ENCODE measurements around the gene GARIN5A. TPM values are rescaled to one million over a fixed set of nuclear protein-coding genes. Genes with fewer than 3 reads are reported as not detected.

The GARIN5A gene
- total RNA-seq, 1 donor from 2014 or later = 3.8 TPM

- Histone ChIP-seq H3K36me3 (no peaks in the 10 kb centered on the region), H3K4me3 (no peak overlapping the region), H3K27me3 (no peaks in the 10 kb centered on the region), H3K9me3 (no peaks in the 10 kb centered on the region), H3K4me1 (no peaks in the 10 kb centered on the region), H3K27ac (no peak overlapping the region)
- no peak for TF ChIP-seq CTCF (IDR thresholded peaks at IDR 0.05)
- intact Hi-C loops (cut with DNase I) = no loop called here
- DNase-seq (no peak), ATAC-seq (no peak)
Observed at GRCh38 chr19:50498219-50499056, 21.8 kb upstream of the GARIN5A start.

GRCh38 chr19:50497022-50497405 lies 20.4 kb upstream of the GARIN5A start:
- Histone ChIP-seq H3K9me3 (no peaks in the 10 kb centered on the region), H3K36me3 (no peaks in the 10 kb centered on the region), H3K27me3 (no peaks in the 10 kb centered on the region), H3K27ac (no peak overlapping the region), H3K4me3 (no peak overlapping the region), H3K4me1 (no peaks in the 10 kb centered on the region)
- TF ChIP-seq CTCF (IDR thresholded peaks at IDR 0.05) = no peak
- ATAC-seq = no peak
- intact Hi-C loops (cut with DNase I) = no loop called here
- DNase-seq = no peak

- H3K9me3 ChIP-seq = no peaks in the 10 kb centered on the region
- ATAC-seq (peak; percentile 11), DNase-seq (peak; percentile 56)
- H3K4me3 ChIP-seq = no peak overlapping the region
- TF ChIP-seq CTCF (IDR thresholded peaks at IDR 0.05) = no peak
- no peaks in the 10 kb centered on the region for H3K36me3 ChIP-seq
- no peaks in the 10 kb centered on the region for H3K27me3 ChIP-seq
- H3K4me1 ChIP-seq = no peaks in the 10 kb centered on the region
- intact Hi-C loops (cut with DNase I) = no loop called here
- no peak overlapping the region for H3K27ac ChIP-seq
Observed at GRCh38 chr19:50496189-50497021, 19.8 kb upstream of the GARIN5A start.

- Histone ChIP-seq H3K4me1 (no peaks in the 10 kb centered on the region), H3K27ac (no peak overlapping the region), H3K4me3 (no peak overlapping the region), H3K36me3 (no peaks in the 10 kb centered on the region), H3K27me3 (no peaks in the 10 kb centered on the region), H3K9me3 (no peaks in the 10 kb centered on the region)
- ATAC-seq = no peak
- no peak for DNase-seq
- intact Hi-C loops (cut with DNase I) = no loop called here
- no peak for TF ChIP-seq CTCF (IDR thresholded peaks at IDR 0.05)
Observed at GRCh38 chr19:50495020-50495531, 18.4 kb upstream of the GARIN5A start.

GRCh38 chr19:50494186-50495019 lies 17.8 kb upstream of the GARIN5A start:
- Histone ChIP-seq H3K27ac (no peak overlapping the region), H3K27me3 (no peaks in the 10 kb centered on the region), H3K36me3 (no peaks in the 10 kb centered on the region), H3K4me3 (no peak overlapping the region), H3K9me3 (no peaks in the 10 kb centered on the region), H3K4me1 (no peaks in the 10 kb centered on the region)
- ATAC-seq = no peak
- no peak for TF ChIP-seq CTCF (IDR thresholded peaks at IDR 0.05)
- peak; percentile 23 for DNase-seq
- intact Hi-C loops (cut with DNase I) = no loop called here

Measured in upper lobe of right lung (tissue), 1 donor.